HG02588 (cell line): Measurements from ENCODE around the gene CFAP77.

Source experiments
- ATAC-seq: cut with Tn5 transposase; IDR thresholded peaks from one replicate; pipeline ENCODE4 v1.9.1; 2021; ENCODE audit warnings: mild to moderate bottlenecking, moderate library complexity; ENCODE audit not compliant: unreplicated experiment

The CFAP77 gene

GRCh38 chr9:132447902-132448301 lies 37.9 kb downstream of the CFAP77 start:
- ATAC-seq, result no peak

DNA sequence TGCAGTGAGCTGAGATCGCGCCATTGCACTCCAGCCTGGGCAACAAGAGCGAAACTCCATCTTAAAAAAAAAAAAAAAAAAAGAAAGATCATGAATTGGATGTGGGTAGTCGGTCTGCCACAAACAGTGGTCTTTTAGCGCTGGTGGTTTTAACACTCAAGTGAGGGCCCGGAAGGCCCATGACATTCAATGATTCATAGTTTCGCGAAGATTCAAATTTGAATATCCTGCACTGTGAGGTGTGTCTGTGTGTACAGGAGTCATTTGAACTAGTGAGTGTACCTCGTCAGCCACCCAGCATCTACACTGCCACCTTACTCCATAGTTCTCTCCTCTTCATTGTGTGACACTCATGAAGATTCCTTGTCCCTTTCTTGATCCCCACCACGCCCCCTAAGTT lies 41.3 kb downstream of the CFAP77 start:
- ATAC-seq, result no peak

- no peak for ATAC-seq
Measured at GRCh38 chr9:132456241-132456640, 46.2 kb downstream of the CFAP77 start.

DNA sequence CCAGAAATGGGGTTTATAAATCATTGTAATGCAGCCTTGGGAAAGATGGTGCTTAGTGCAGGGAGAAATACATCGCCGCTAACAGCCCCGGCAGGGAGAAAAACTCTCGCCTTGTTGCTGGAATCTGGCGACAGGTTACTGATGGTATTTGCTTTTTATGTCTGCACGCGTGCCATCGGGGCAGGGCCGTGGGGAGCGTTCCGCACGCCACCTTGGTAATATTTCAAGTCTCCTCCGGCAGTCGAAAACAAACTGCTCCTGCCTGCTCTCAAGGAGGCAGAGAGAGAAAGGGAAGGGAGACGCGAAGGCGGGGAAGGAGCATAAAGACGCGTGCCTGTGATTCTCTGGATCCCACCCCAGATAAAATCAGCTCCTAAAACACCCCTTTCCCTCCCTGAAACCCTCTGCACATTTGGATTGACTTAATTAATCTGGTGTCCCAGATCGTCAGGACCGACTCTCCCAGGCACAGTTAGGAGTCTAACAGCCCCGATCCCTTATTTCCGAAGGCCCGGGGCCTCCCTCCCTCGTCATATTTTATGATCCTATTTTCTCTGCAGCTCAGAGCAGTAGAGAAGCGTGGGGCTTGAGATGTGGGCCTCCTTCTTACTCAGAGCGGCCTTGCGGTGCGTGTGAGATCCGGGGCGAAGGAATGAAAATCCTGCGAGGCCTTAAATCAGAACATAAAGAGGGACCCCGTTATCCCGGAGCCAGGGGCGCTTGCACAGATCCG lies 47.7 kb downstream of the CFAP77 start:
- no peak for ATAC-seq

DNA sequence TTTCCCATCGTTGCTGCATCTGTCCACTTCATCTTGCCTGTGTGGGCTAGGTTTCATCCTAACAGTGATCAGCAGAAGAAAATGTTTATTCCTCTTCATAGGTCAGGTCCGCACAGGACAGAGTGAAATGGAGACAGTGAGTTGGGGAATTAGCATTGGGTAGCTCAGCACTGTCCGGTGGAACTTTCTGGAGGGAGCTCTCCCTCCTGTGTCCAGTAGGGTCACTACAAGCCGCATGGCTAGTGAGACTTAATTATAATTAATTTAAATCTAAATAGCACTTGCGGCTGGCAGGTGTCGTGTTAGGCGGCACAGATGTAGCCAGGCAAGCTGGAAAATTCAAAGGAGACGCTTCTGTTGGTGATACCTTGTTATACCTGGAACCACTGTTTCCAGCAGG lies 48.4 kb downstream of the CFAP77 start:
- no peak for ATAC-seq

GRCh38 chr9:132459661-132460060 lies 49.6 kb downstream of the CFAP77 start:
- ATAC-seq, result no peak

DNA sequence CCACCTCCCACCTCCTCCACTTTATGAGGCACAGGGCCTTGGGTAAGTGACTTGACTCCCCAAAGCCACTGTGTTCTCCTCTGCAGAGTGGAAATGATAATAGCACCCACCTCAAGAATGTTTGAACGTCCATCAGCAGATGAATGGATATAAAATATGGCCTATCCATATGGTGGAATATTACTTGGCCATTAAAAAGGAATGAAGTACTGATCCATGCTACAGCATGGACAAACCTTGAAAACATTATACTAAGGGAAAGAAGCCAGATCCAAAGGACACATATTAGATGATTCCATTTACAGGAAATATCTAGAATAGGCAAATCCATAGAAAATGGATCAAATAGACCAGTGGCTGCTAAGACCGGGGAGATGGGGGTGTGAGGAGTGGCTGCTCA lies 50.2 kb downstream of the CFAP77 start:
- no peak for ATAC-seq

GRCh38 chr9:132461281-132461896 lies 51.4 kb downstream of the CFAP77 start:
- no peak for ATAC-seq

GRCh38 chr9:132461971-132462370 lies 52.0 kb downstream of the CFAP77 start:
- ATAC-seq, result no peak

DNA sequence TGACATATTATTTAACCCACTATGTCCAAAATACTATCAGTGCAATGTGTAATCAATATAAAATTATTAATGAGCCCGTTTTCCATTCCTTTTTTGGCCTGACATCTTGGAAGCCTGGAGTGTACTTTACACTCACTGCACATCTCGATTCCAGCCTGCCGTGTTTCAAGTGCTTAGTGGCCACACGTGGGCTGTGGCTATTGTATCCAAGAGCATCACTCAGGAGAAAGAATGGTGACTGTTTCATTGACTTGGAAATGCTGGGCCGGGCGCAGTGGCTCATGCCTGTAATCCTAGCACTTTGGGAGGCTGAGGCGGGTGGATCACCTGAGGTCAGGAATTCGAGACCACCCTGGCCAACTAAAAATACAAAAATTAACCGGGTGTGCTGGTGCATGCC lies 54.5 kb downstream of the CFAP77 start:
- no peak for ATAC-seq

- ATAC-seq, result no peak
Measured at GRCh38 chr9:132465131-132465635, 55.2 kb downstream of the CFAP77 start.

DNA sequence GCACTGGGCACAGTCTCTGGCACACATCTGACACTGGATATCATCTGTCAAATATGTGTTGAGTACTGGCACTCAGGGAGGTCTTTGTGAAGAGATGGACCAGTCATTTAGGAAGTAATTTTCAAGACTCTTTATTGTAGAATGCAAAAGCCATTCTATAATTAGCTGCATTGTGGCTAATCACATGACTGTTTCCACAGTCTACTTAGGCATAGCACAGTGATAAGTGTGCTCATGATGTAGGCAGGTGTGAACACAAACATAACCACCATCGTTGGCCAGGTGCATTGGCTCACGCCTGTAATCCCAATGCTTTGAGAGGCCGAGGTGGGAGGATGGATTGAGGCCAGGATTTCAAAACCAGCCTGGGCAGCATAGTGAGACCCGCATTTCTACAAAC lies 62.2 kb downstream of the CFAP77 start:
- ATAC-seq, result no peak

DNA sequence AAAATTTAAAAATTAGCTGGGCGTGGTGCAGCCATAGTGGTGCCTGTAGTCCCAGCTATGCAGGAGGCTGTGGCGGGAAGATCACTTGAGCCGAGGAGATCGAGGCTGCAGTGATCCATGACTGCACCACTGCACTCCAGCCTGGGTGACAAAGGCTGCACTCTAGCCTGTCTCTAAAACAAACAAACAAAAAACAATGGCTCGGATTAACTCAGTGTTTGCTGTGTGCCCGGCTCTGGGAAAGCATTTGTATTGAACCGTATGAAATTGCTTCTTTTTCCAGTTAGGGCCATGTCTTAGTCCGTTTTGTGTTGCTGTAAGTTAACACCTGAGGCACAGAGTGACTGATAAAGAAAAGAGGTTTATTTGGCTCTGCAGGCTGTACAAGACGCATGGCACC lies 62.6 kb downstream of the CFAP77 start:
- ATAC-seq, result no peak

GRCh38 chr9:132474253-132474652 lies 64.2 kb downstream of the CFAP77 start:
- ATAC-seq, result no peak

- ATAC-seq, result no peak
Measured at GRCh38 chr9:132478353-132479050, 68.5 kb downstream of the CFAP77 start.

DNA sequence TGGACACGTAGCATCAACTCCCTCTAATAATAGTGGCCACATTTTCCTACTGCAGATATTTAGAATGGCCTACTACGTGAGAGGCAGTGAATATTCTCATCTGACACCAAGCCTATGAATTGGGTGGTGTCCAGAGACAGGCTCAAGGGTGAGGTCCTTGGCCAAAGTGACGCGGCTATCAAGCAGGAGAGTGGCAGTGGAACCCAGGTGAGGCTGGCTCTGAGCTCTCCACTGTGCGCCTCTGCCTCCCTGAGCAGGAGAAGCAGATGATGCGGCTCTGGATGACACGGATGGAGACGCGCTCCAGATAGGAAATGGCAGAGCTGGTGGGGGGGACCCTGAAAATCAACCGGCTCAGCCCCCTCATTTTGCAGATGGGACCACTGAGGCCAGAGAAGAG lies 69.7 kb downstream of the CFAP77 start:
- no peak for ATAC-seq

DNA sequence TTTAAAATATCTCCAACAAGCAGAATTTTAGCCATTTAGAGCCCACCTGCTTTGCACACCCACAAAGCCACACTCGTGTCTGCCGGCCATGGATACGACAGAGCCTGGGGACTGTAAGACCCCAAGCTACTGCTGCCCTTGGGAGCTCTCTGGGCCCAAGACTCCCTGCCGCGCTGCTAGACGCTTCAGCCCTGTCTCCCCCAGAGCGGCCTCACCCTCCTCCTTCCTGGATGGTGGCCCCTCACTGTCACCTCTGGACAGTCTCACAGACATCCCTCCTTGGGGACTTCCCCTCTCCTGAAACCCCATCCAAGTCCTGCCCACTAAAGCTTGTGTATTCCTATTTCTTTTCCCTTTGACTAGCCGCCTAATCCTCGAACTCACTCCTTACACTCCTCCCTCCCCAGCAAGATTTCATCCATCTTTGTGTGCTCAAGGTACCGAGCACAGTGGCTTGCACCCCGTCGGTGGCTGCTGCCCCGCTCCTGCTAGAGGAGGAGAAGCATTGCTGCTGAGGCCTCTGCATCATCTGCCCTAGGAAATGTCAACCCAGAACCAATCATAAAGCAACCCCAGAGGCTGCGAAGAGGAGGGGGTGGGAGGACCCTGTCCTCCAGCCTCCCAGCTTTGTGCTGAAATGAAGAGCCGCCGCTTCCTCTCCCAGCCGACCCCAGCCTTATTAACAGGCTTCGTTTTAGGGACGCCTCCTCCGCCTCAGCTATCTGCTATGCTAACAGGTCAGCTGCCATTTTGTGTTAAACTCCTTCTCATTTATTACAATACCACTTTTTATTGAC lies 71.2 kb downstream of the CFAP77 start:
- ATAC-seq, result no peak

DNA sequence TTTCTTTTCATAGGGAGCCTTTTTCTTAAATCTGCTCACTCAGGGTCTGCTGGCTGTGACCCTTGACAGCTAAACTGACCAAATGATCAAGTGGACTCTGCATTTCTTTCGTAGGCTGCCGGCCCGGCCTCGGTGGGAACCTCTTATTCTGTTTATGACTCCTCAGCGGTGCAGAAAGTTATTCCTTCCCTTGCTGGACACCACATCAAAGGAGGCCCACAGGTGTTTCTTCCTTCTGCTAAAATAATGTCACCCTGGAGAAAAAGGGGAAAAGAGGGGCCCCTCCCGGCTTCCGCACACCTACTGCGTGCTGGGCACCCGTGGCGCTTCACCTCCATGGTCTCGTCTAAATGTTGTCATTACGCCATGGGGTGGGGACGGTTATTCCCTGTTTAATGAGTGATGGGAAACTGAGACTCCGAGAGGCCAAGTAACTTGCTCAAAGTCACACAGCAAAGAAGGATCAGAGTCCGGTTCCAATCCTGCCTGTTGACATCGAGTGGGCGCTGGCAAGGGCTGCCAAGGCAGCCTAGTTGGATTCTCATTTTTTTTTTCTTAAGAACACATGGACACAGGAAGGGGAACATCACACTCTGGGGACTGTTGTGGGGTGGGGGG lies 72.3 kb downstream of the CFAP77 start:
- no peak for ATAC-seq

DNA sequence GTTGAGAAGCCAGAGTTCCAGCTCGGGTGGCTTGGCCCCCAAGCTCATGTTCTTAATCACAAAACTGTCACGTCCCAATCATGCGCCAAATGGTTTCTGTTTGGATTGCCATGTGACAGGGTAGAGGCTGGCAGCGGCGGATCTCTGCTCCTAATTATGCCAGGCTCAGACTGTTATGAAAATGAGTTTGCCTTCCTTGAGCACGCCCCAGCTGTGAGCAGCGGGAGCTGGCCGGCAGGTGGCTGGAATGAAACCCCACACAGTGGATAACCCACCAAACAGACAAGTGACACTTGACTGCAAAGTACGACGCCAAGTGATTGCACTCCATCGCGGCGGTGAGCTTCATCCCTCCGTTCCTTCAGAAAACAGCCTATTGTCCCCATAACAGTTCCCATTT lies 75.4 kb downstream of the CFAP77 start:
- no peak for ATAC-seq

GRCh38 chr9:132486706-132487350 lies 76.8 kb downstream of the CFAP77 start:
- no peak for ATAC-seq
